ENCODE results near the gene MSX2.

DNA sequence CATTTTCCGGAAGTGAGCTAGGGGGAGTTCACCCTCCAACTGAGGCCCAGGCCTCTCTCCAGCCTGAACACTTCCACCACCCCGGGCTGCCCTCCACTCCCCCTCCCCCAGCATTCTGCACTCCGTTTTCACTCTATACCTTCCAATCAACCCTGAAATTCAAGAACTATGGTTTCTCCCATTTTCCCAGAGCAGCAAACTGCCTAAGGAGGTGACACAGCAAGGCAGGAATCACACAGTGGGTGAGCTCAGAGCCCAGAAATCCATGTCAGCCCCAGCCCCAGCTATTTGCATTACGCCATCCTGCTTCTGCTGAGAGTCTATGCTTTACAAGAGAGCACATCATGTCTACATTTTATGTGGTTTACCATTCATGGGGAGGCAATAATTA is 11.9 kb downstream of the MSX2 start:
- TF ChIP-seq CTCF (IDR thresholded peaks at IDR 0.05; ENCODE audit: low read length) (no peak), EZH2 (IDR thresholded peaks at IDR 0.05; ENCODE audit: borderline replicate concordance, low read length) (no peak)

Data from OCI-LY1 (cell line).